Smooth muscle cell (in vitro differentiated cells): ENCODE data around the gene SLC11A2. TPM values are rescaled to one million over a fixed set of nuclear protein-coding genes. Genes with fewer than 3 reads are reported as not detected.

Source experiments
- DNase-seq: peaks from one replicate; lab custom pipeline; 2025; ENCODE audit not compliant: unreplicated experiment; lab: John Stamatoyannopoulos, UW
- H2AFZ ChIP-seq: fragments of 200-600 bp; sonication (generic); 2 replicates; pipeline ENCODE4 v1.6.0; 2016; ENCODE audit warnings: antibody characterized with exemption, low read depth, mild to moderate bottlenecking
- H3F3A ChIP-seq: fragments of 200-600 bp; sonication (generic); 2 replicates; pipeline ENCODE4 v1.6.0; 2017; ENCODE audit warnings: antibody characterized with exemption, low read depth
- H3K27ac ChIP-seq: fragments of 200-600 bp; sonication (generic); 2 replicates; pipeline ENCODE4 v1.5.1; 2016; ENCODE audit warnings: low read depth, mild to moderate bottlenecking
- H3K27me3 ChIP-seq: fragments of 200-600 bp; sonication (generic); 2 replicates; pipeline ENCODE4 v1.6.1; 2016; ENCODE audit warnings: low read depth, mild to moderate bottlenecking
- H3K36me3 ChIP-seq: fragments of 200-600 bp; sonication (generic); 2 replicates; pipeline ENCODE4 v1.5.1; 2016; ENCODE audit warnings: low read depth
- H3K4me1 ChIP-seq: fragments of 200-600 bp; sonication (generic); 2 replicates; pipeline ENCODE4 v1.5.1; 2016; ENCODE audit warnings: low read depth
- H3K4me2 ChIP-seq: fragments of 200-600 bp; sonication (generic); 2 replicates; pipeline ENCODE4 v1.6.0; 2016; ENCODE audit warnings: mild to moderate bottlenecking
- H3K4me3 ChIP-seq: fragments of 200-600 bp; sonication (generic); 2 replicates; pipeline ENCODE4 v1.5.1; 2016; ENCODE audit warnings: mild to moderate bottlenecking
- H3K79me2 ChIP-seq: fragments of 200-600 bp; sonication (generic); 2 replicates; pipeline ENCODE4 v1.6.0; 2016; ENCODE audit warnings: low read depth, mild to moderate bottlenecking
- H3K9ac ChIP-seq: fragments of 200-600 bp; sonication (generic); 2 replicates; pipeline ENCODE4 v1.6.0; 2016; ENCODE audit warnings: low read depth
- H3K9me3 ChIP-seq: fragments of 200-600 bp; sonication (generic); replicated peaks from 2 replicates; pipeline ENCODE4 v1.5.1; 2016; ENCODE audit warnings: low read depth
- H4K20me1 ChIP-seq: fragments of 200-600 bp; sonication (generic); 2 replicates; pipeline ENCODE4 v1.6.0; 2016; ENCODE audit warnings: low read depth
- WGBS: methylation state at CpG from one replicate; pipeline ENCODE4 v1.1.7; 2016; ENCODE audit warnings: low lambda C conversion rate; 5-methylcytosine and 5-hydroxymethylcytosine counted together
- polyA plus RNA-seq: library from polyadenylated mRNA; unstranded; fragments of >200 nt; fragmentation: Nextera tagmentation; extraction: Ambion mirVana; gene quantifications from 2 replicates; pipeline ENCODE4 v1.2.1, GENCODE V29; 2016
- total RNA-seq: library from RNA; depleted of rRNA; stranded (reverse); fragments of >200 nt; gene quantifications from 2 replicates; pipeline ENCODE4 v1.2.3, GENCODE V29; 2014
- TF ChIP-seq, protein P1 (sequence below): fragments of 200-600 bp; sonication (generic); IDR thresholded peaks from 2 replicates; pipeline ENCODE4 v1.5.1; 2017; ENCODE audit warnings: borderline replicate concordance, mild to moderate bottlenecking, antibody characterized with exemption; ENCODE audit not compliant: insufficient read depth, poor library complexity, severe bottlenecking

The SLC11A2 gene
- total and polyA plus RNA-seq, 2 experiments from 2014 or later, result 26.5 to 31.3 TPM

DNA sequence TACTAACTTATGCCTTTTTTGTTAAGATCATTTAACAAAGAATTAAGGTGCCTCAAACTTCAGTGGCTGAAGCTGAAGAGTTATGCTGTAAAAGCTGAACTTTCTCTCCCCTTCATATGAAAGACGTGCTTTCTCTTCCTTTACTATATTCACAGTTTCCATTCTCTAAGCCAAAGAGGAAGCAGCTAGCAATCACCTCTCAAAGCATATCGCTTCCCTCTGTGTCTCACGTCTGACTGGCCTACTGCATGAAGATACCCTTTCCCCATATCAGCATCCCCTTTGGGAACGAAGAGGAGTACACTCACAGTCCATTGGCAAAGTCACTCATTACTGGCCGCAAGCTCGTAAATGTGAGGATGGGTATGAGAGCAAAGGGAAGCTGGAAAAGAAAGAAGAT, 34.9 kb downstream of the SLC11A2 start:
- Histone ChIP-seq H4K20me1 (no peaks in the 10 kb centered on the region), H3F3A (peaks cover 20% of the 10 kb centered on the region), H3K27ac (no peak overlapping the region), H3K4me3 (no peak overlapping the region), H2AFZ (no peak overlapping the region), H3K4me1 (no peaks in the 10 kb centered on the region), H3K9ac (no peak overlapping the region), H3K9me3 (no peaks in the 10 kb centered on the region), H3K4me2 (no peak overlapping the region), H3K79me2 (no peaks in the 10 kb centered on the region), H3K27me3 (no peaks in the 10 kb centered on the region), H3K36me3 (peaks cover 12% of the 10 kb centered on the region)
- no peak for DNase-seq
- TF ChIP-seq, protein P1, sequence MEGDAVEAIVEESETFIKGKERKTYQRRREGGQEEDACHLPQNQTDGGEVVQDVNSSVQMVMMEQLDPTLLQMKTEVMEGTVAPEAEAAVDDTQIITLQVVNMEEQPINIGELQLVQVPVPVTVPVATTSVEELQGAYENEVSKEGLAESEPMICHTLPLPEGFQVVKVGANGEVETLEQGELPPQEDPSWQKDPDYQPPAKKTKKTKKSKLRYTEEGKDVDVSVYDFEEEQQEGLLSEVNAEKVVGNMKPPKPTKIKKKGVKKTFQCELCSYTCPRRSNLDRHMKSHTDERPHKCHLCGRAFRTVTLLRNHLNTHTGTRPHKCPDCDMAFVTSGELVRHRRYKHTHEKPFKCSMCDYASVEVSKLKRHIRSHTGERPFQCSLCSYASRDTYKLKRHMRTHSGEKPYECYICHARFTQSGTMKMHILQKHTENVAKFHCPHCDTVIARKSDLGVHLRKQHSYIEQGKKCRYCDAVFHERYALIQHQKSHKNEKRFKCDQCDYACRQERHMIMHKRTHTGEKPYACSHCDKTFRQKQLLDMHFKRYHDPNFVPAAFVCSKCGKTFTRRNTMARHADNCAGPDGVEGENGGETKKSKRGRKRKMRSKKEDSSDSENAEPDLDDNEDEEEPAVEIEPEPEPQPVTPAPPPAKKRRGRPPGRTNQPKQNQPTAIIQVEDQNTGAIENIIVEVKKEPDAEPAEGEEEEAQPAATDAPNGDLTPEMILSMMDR, result no peak
- WGBS, result 88% methylated on average over 6 of the region's 6 CpGs

DNA sequence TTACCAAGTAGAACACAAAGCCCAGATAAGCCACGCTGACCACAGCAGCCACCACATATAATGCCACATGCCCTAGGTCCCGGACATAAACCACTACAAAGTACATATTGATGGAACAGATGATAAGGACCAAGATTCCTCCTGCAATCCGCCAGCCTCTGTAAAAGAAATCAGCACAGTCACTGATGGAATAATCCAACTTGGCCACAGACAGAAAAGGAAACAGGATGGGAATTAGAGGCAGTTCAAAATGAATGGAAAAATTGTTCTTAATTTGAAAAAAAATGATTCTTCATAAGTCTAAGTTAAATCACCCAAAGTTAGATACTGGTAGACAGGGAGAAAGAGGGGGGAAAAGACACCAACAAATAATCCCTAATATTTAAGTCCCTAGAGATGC, 35.4 kb downstream of the SLC11A2 start:
- H4K20me1 ChIP-seq, result no peaks in the 10 kb centered on the region
- TF ChIP-seq, protein P1, result no peak

GRCh38 chr12:50990147-50990727, 35.9 kb downstream of the SLC11A2 start:
- Histone ChIP-seq H2AFZ (no peak overlapping the region), H3K79me2 (no peaks in the 10 kb centered on the region), H3K4me1 (peaks cover 6% of the 10 kb centered on the region), H3K36me3 (peaks cover 12% of the 10 kb centered on the region), H4K20me1 (no peaks in the 10 kb centered on the region), H3K9me3 (no peaks in the 10 kb centered on the region), H3K27me3 (no peaks in the 10 kb centered on the region), H3K4me3 (no peak overlapping the region), H3K9ac (no peak overlapping the region), H3K4me2 (no peak overlapping the region), H3K27ac (no peak overlapping the region), H3F3A (peaks cover 28% of the 10 kb centered on the region)
- DNase-seq, result no peak
- TF ChIP-seq, protein P1, result no peak
- WGBS, result 97% methylated on average over 4 of the region's 4 CpGs

More for the DNA sequence above, 35.4 kb downstream of the SLC11A2 start:
- Histone ChIP-seq H3K27me3 (no peaks in the 10 kb centered on the region), H3K9me3 (no peaks in the 10 kb centered on the region), H3K27ac (no peak overlapping the region), H3K4me1 (peaks cover under 1% of the 10 kb centered on the region), H3F3A (peaks cover 25% of the 10 kb centered on the region), H3K4me2 (no peak overlapping the region), H3K36me3 (peaks cover 12% of the 10 kb centered on the region), H2AFZ (no peak overlapping the region), H3K79me2 (no peaks in the 10 kb centered on the region), H3K9ac (no peak overlapping the region), H3K4me3 (no peak overlapping the region)
- DNase-seq, result no peak
- WGBS, result 67% methylated on average over 3 of the region's 3 CpGs

DNA sequence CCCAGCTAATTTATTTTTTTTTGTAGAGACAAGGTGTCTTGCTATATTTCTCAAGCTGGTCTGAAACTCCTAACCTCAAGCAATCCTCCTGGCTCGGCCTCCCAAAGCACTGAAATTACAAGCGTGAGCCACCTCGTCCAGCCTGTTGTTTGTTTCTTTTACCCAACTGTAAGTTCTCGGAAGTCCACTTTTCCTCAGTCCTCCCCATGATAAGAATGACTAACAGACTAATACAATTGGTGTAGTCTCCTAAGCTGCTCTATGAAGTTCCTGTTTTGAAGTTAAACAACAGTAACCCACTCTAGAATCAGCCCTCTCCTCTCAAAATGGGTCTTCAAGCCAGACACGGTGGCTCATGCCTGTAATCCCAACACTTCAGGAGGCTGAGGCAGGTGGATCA, 37.3 kb downstream of the SLC11A2 start:
- TF ChIP-seq, protein P1, result no peak

More for the DNA sequence above, 37.3 kb downstream of the SLC11A2 start:
- no peak overlapping the region for H3K4me3 ChIP-seq
- H3K9me3 ChIP-seq, result no peaks in the 10 kb centered on the region
- no peak overlapping the region for H2AFZ ChIP-seq
- no peak for DNase-seq
- no peaks in the 10 kb centered on the region for H3K27me3 ChIP-seq
- no peaks in the 10 kb centered on the region for H4K20me1 ChIP-seq
- peaks cover 9% of the 10 kb centered on the region for H3K4me1 ChIP-seq
- H3K27ac ChIP-seq, result peak overlapping the region; percentile 94
- H3K4me2 ChIP-seq, result no peak overlapping the region
- 92% methylated on average over 5 of the region's 5 CpGs for WGBS
- H3K79me2 ChIP-seq, result no peaks in the 10 kb centered on the region
- H3K9ac ChIP-seq, result no peak overlapping the region
- H3K36me3 ChIP-seq, result peaks cover 12% of the 10 kb centered on the region
- H3F3A ChIP-seq, result peaks cover 28% of the 10 kb centered on the region
